Fibroblast of lung (primary cell): ENCODE measurements around the gene NUDT6. TPM values are rescaled to one million over a fixed set of nuclear protein-coding genes. Genes with fewer than 3 reads are reported as not detected.
"Not testable (repeated sequence)": the region's sequence is repeated elsewhere in the genome, so short reads cannot be mapped to it uniquely, and the experiment has no call there.

Source experiments
- DNase-seq, 2 donors: peaks; one replicate each; pipeline versions ENCODE4 v3.0.0 to v3.0.0-alpha.2; 2010; ENCODE audit warnings: low read depth in 2 of 2
- H2AFZ ChIP-seq: 2 replicates; pipeline ENCODE4 v1.5.1; 2012; ENCODE audit warnings: low read length, control low read depth, inconsistent platforms
- H3K27ac ChIP-seq: 2 replicates; pipeline ENCODE4 v1.5.1; 2011; ENCODE audit warnings: low read length, control low read depth; ENCODE audit not compliant: insufficient read depth
- H3K27me3 ChIP-seq: 2 replicates; pipeline ENCODE4 v1.5.1; 2011; ENCODE audit warnings: mild to moderate bottlenecking, low read length; ENCODE audit not compliant: control insufficient read depth, insufficient read depth
- H3K36me3 ChIP-seq: 2 replicates; pipeline ENCODE4 v1.5.1; 2011; ENCODE audit warnings: low read length; ENCODE audit not compliant: control insufficient read depth, insufficient read depth
- H3K4me1 ChIP-seq: 2 replicates; pipeline ENCODE4 v1.5.1; 2011; ENCODE audit warnings: low read length; ENCODE audit not compliant: control insufficient read depth, insufficient read depth; ENCODE audit errors: extremely low read depth
- H3K4me2 ChIP-seq: 2 replicates; pipeline ENCODE4 v1.5.1; 2011; ENCODE audit warnings: low read length, control low read depth; ENCODE audit not compliant: insufficient read depth; ENCODE audit errors: extremely low read depth
- H3K4me3 ChIP-seq, 4 experiments: fragments of 200-600 bp in 1 of 4; sonication (generic) in 1 of 4; replicated peaks in 1 of 4; 2 replicates each; pipeline ENCODE4 v1.5.1; 2011 to 2016; ENCODE audit warnings: low read length in 4 of 4, low read depth in 3 of 4, mild to moderate bottlenecking in 3 of 4, control low read depth in 2 of 4, inconsistent platforms in 1 of 4, mixed read lengths in 1 of 4; ENCODE audit not compliant: insufficient read depth in 1 of 4; ENCODE audit errors: control extremely low read depth in 1 of 4
- H3K79me2 ChIP-seq: 2 replicates; pipeline ENCODE4 v1.5.1; 2012; ENCODE audit warnings: mild to moderate bottlenecking, low read length, inconsistent platforms; ENCODE audit not compliant: control insufficient read depth, insufficient read depth
- H3K9ac ChIP-seq: 2 replicates; pipeline ENCODE4 v1.5.1; 2011; ENCODE audit warnings: mild to moderate bottlenecking, low read length, control low read depth; ENCODE audit not compliant: insufficient read depth
- H3K9me3 ChIP-seq: 2 replicates; pipeline ENCODE4 v1.5.1; 2012; ENCODE audit warnings: low read depth, low read length; ENCODE audit not compliant: control insufficient read depth, insufficient read depth
- H4K20me1 ChIP-seq: 2 replicates; pipeline ENCODE4 v1.5.1; 2011; ENCODE audit warnings: low read length; ENCODE audit not compliant: control insufficient read depth, insufficient read depth; ENCODE audit errors: extremely low read depth
- EZH2 ChIP-seq: IDR thresholded peaks from 2 replicates; pipeline ENCODE4 v1.5.1; 2012; ENCODE audit warnings: low read length, control low read depth, mild to moderate bottlenecking; ENCODE audit errors: missing control alignments
- polyA plus RNA-seq, 2 donors: library from polyadenylated mRNA; depleted of rRNA in 1 of 2; stranded (reverse) in 1 of 2; unstranded in 1 of 2; fragments of >200 nt; gene quantifications; 2 replicates each; pipeline ENCODE4 v1.2.1, GENCODE V29; 2011 to 2012; ENCODE audit warnings: missing spikeins in 1 of 2
- total RNA-seq: library from RNA; depleted of rRNA; stranded (reverse); fragments of >200 nt; gene quantifications from 2 replicates; pipeline ENCODE4 v1.2.1, GENCODE V29; 2014
- TF ChIP-seq, protein P1 (sequence below), 2 donors: IDR thresholded peaks in 1 of 2; conservative IDR thresholded peaks in 1 of 2; 1 replicate in 1 of 2; 2 replicates in 1 of 2; pipeline ENCODE4 v1.5.1; 2011 to 2012; ENCODE audit warnings: low read length in 2 of 2, control low read depth in 1 of 2, inconsistent platforms in 1 of 2, low read depth in 1 of 2, mild to moderate bottlenecking in 1 of 2

The NUDT6 gene
- total and polyA plus RNA-seq, 2 donors (not counting 1 experiment from before 2014, with no cell fraction given) = 5.0 to 8.6 TPM

DNA sequence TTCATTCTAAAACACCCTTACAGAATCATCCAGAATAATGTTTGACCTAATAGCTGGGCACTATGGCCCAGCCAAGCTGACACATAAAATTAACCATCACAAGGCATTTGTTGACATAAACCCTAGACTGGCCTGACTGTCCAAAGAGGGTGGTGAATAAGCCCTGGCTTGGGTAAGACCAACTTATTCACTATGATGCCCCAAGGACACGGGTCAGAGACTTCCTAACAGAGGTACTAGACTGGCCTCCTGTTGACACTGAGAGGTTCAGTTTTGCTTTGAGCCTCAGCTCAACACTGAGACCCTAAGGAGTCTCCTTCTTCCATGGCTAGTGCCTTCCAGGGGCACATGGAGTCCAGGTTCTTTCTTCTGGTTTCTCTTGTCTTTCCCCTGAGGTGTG, 74.5 kb downstream of the NUDT6 start:
- no peak overlapping the region for H3K27ac ChIP-seq
- H3K79me2 ChIP-seq = peaks cover 93% of the 10 kb centered on the region
- H4K20me1 ChIP-seq = no peaks in the 10 kb centered on the region

DNA sequence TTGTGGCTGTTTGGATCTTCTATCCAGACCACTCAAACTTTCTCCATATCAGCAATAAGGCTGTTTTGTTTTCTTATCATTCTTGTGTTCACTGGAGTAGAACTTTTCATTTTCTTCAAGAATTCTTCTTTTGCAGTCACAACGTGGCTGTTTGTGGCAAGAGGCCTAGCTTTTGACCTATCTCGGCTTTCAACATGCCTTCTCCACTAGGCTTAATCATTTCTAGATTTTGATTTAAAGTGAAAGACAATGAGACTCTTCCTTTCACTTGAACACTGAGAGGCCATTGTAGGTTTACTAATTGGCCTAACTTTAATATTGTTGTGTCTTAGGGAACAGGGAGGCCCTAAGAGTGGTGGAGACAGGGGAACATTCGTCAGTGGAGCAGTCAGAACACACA, 76.6 kb downstream of the NUDT6 start:
- Histone ChIP-seq H3K4me3 (no peak overlapping the region), H3K36me3 (peaks cover 5% of the 10 kb centered on the region), H3K4me2 (no peak overlapping the region), H3K9me3 (no peaks in the 10 kb centered on the region), H3K27ac (no peak overlapping the region), H3K27me3 (no peaks in the 10 kb centered on the region), H3K79me2 (peaks cover 93% of the 10 kb centered on the region), H3K4me1 (peaks cover 4% of the 10 kb centered on the region), H2AFZ (no peak overlapping the region), H3K9ac (no peak overlapping the region), H4K20me1 (no peaks in the 10 kb centered on the region)
- TF ChIP-seq, protein P1, sequence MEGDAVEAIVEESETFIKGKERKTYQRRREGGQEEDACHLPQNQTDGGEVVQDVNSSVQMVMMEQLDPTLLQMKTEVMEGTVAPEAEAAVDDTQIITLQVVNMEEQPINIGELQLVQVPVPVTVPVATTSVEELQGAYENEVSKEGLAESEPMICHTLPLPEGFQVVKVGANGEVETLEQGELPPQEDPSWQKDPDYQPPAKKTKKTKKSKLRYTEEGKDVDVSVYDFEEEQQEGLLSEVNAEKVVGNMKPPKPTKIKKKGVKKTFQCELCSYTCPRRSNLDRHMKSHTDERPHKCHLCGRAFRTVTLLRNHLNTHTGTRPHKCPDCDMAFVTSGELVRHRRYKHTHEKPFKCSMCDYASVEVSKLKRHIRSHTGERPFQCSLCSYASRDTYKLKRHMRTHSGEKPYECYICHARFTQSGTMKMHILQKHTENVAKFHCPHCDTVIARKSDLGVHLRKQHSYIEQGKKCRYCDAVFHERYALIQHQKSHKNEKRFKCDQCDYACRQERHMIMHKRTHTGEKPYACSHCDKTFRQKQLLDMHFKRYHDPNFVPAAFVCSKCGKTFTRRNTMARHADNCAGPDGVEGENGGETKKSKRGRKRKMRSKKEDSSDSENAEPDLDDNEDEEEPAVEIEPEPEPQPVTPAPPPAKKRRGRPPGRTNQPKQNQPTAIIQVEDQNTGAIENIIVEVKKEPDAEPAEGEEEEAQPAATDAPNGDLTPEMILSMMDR (conservative IDR thresholded peaks at IDR 0.05 in 1 of 2, IDR thresholded peaks at IDR 0.05 in 1 of 2; ENCODE audit: low read depth in 1 of 2, low read length in 2 of 2) = no peak
- TF ChIP-seq EZH2 = no peak
- DNase-seq = peak in 1 of 2 donors; percentile 36

More for the DNA sequence above, 74.5 kb downstream of the NUDT6 start:
- no peak for TF ChIP-seq EZH2
- TF ChIP-seq, protein P1 (conservative IDR thresholded peaks at IDR 0.05 in 1 of 2, IDR thresholded peaks at IDR 0.05 in 1 of 2; ENCODE audit: low read depth in 1 of 2, low read length in 2 of 2) = no peak
- Histone ChIP-seq H2AFZ (no peak overlapping the region), H3K9me3 (no peaks in the 10 kb centered on the region), H3K27me3 (no peaks in the 10 kb centered on the region), H3K4me2 (no peak overlapping the region), H3K9ac (no peak overlapping the region), H3K4me1 (peaks cover 3% of the 10 kb centered on the region), H3K4me3 (no peak overlapping the region), H3K36me3 (peaks cover 5% of the 10 kb centered on the region)
- DNase-seq = no peak

DNA sequence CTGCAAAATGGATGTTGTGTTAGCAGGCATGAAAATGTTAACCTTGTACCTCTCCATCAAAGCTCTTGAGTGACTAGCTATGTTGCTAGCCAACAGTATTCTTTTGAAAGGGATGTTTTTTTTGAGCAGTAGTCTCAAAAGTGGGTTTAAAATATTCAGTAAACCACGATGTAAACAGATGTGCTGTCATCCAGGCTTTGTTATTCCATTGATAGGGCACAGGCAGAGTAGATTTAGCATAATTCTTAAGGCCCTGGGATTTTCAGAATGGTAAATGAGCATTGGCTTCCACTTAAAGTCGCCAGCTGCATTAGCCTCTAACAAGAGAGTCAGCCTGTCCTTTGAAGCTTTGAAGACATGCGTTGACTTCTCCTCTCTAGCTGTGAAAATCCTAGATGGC, 77.3 kb downstream of the NUDT6 start:
- no peak overlapping the region for H3K27ac ChIP-seq
- peaks cover 4% of the 10 kb centered on the region for H3K4me1 ChIP-seq
- DNase-seq = peak; percentile 24 to 37
- no peak overlapping the region for H3K9ac ChIP-seq
- H3K79me2 ChIP-seq = peaks cover 94% of the 10 kb centered on the region
- H3K36me3 ChIP-seq = peaks cover 7% of the 10 kb centered on the region
- no peaks in the 10 kb centered on the region for H4K20me1 ChIP-seq
- no peak overlapping the region for H3K4me2 ChIP-seq
- H3K4me3 ChIP-seq = no peak overlapping the region
- no peak overlapping the region for H2AFZ ChIP-seq
- TF ChIP-seq EZH2 = no peak
- TF ChIP-seq, protein P1 (conservative IDR thresholded peaks at IDR 0.05 in 1 of 2, IDR thresholded peaks at IDR 0.05 in 1 of 2; ENCODE audit: low read depth in 1 of 2, low read length in 2 of 2) = no peak
- no peaks in the 10 kb centered on the region for H3K27me3 ChIP-seq
- no peaks in the 10 kb centered on the region for H3K9me3 ChIP-seq

DNA sequence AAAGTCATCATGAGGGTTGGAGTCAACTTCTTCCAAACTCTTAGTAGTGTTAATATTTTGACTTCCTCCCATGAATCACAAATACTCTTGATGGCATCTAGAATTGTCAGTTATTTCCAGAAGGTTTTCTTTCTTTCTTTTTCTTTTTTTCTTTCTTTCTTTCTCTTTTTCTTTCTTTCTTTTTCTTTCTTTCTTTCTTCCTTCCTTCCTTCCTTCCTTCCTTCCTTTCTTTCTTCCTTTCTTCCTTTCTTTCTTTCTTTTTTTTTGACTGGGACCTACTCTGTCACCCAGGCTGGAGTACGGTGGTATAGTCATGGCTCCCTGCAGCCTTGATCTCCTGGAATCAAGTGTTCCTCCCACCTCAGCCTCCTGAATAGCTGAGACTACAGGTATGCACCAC, 78.0 kb downstream of the NUDT6 start:
- H3K27me3 ChIP-seq, H3K4me3 ChIP-seq, H3K27ac ChIP-seq, H4K20me1 ChIP-seq, H3K9ac ChIP-seq, H3K4me1 ChIP-seq, H3K4me2 ChIP-seq, H3K9me3 ChIP-seq, H2AFZ ChIP-seq, DNase-seq, H3K36me3 ChIP-seq: not testable (repeated sequence)
- H3K79me2 ChIP-seq = peaks cover 96% of the 10 kb centered on the region
